Mesenchymal stem cell (in vitro differentiated cells and primary cell): ENCODE results near the gene INSM2.

ENCODE experiments used
- DNase-seq: peaks from one replicate; pipeline ENCODE4 v3.0.0-alpha.2; 2013
- H2AFZ ChIP-seq: one replicate; pipeline ENCODE4 v1.6.1; 2013; ENCODE audit warnings: low read depth, mild to moderate bottlenecking, control low read depth, inconsistent platforms, low read length, moderate library complexity
- H2AK5ac ChIP-seq: 2 replicates; pipeline ENCODE4 v1.6.1; 2013; ENCODE audit warnings: low read length, moderate library complexity, mild to moderate bottlenecking, inconsistent platforms; ENCODE audit not compliant: severe bottlenecking
- H2BK120ac ChIP-seq: one replicate; pipeline ENCODE4 v1.6.1; 2013; ENCODE audit warnings: low read depth, mild to moderate bottlenecking, inconsistent platforms, low read length, moderate library complexity
- H2BK12ac ChIP-seq, 2 experiments: one replicate each; pipeline ENCODE4 v1.6.1; 2013; ENCODE audit warnings: inconsistent platforms in 2 of 2, low read length in 2 of 2, mild to moderate bottlenecking in 2 of 2, moderate library complexity in 2 of 2, control low read depth in 1 of 2
- H2BK15ac ChIP-seq: one replicate; pipeline ENCODE4 v1.6.1; 2013; ENCODE audit warnings: mild to moderate bottlenecking, low read depth, inconsistent platforms; ENCODE audit not compliant: poor library complexity, severe bottlenecking
- H2BK5ac ChIP-seq: 2 replicates; pipeline ENCODE4 v1.6.1; 2013; ENCODE audit warnings: low read depth, mild to moderate bottlenecking, low read length, control low read depth, inconsistent platforms; ENCODE audit not compliant: poor library complexity, severe bottlenecking
- H3K14ac ChIP-seq, 2 experiments: one replicate each; pipeline ENCODE4 v1.6.1; 2013; ENCODE audit warnings: inconsistent platforms in 2 of 2, low read length in 2 of 2, control low read depth in 1 of 2, mild to moderate bottlenecking in 1 of 2, moderate library complexity in 1 of 2
- H3K18ac ChIP-seq, 2 experiments: one replicate each; pipeline ENCODE4 v1.6.1; 2013; ENCODE audit warnings: inconsistent platforms in 2 of 2, low read length in 2 of 2, control low read depth in 1 of 2, low read depth in 1 of 2, mild to moderate bottlenecking in 1 of 2
- H3K23ac ChIP-seq, 2 experiments: one replicate each; pipeline ENCODE4 v1.6.1; 2013; ENCODE audit warnings: inconsistent platforms in 2 of 2, low read length in 2 of 2, mild to moderate bottlenecking in 2 of 2, moderate library complexity in 2 of 2, control low read depth in 1 of 2
- H3K27ac ChIP-seq: 2 replicates; pipeline ENCODE4 v1.5.1; 2013; ENCODE audit warnings: mild to moderate bottlenecking, moderate library complexity, low read length, control low read depth, inconsistent platforms; ENCODE audit not compliant: poor library complexity, severe bottlenecking
- H3K27me3 ChIP-seq, 2 experiments: 2 replicates each; pipeline versions ENCODE4 v1.6.1 to v1.7.0; 2013; ENCODE audit warnings: low read length in 2 of 2, mild to moderate bottlenecking in 2 of 2, moderate library complexity in 2 of 2, control low read depth in 1 of 2, inconsistent platforms in 1 of 2; ENCODE audit not compliant: control insufficient read depth in 1 of 2, insufficient read depth in 1 of 2
- H3K36me3 ChIP-seq, 2 experiments: 2 replicates each; pipeline versions ENCODE4 v1.6.1 to v1.7.0; 2013; ENCODE audit warnings: low read length in 2 of 2, control low read depth in 1 of 2, inconsistent platforms in 1 of 2, low read depth in 1 of 2, mild to moderate bottlenecking in 1 of 2; ENCODE audit not compliant: insufficient read depth in 2 of 2, control insufficient read depth in 1 of 2
- H3K4ac ChIP-seq, 2 experiments: one replicate each; pipeline ENCODE4 v1.6.1; 2013; ENCODE audit warnings: inconsistent platforms in 2 of 2, low read length in 2 of 2, mild to moderate bottlenecking in 2 of 2, moderate library complexity in 2 of 2, control low read depth in 1 of 2, low read depth in 1 of 2
- H3K4me1 ChIP-seq: 2 replicates; pipeline ENCODE4 v1.6.1; 2013; ENCODE audit warnings: low read depth, low read length, control low read depth; ENCODE audit not compliant: control insufficient read depth, insufficient read depth
- H3K4me2 ChIP-seq: 2 replicates; pipeline ENCODE4 v1.6.1; 2013; ENCODE audit warnings: low read length, mild to moderate bottlenecking, inconsistent platforms; ENCODE audit not compliant: poor library complexity, severe bottlenecking
- H3K4me3 ChIP-seq, 2 experiments: 2 replicates each; pipeline versions ENCODE4 v1.5.1 to v1.7.0; 2013; ENCODE audit warnings: low read length in 2 of 2, mild to moderate bottlenecking in 2 of 2, control low read depth in 1 of 2, low read depth in 1 of 2; ENCODE audit not compliant: insufficient read depth in 1 of 2
- H3K79me1 ChIP-seq: replicated peaks from 2 replicates; pipeline ENCODE4 v1.6.1; 2013; ENCODE audit warnings: mild to moderate bottlenecking, control low read depth, low read length, inconsistent platforms; ENCODE audit not compliant: poor library complexity, severe bottlenecking
- H3K9ac ChIP-seq: 2 replicates; pipeline ENCODE4 v1.7.0; 2013; ENCODE audit warnings: mild to moderate bottlenecking, low read length, moderate library complexity
- H3K9me3 ChIP-seq: 2 replicates; pipeline ENCODE4 v1.7.0; 2013; ENCODE audit warnings: mild to moderate bottlenecking, low read length; ENCODE audit not compliant: control insufficient read depth
- H4K8ac ChIP-seq: one replicate; pipeline ENCODE4 v1.6.1; 2013; ENCODE audit warnings: inconsistent platforms, mild to moderate bottlenecking, low read length, moderate library complexity
- H4K91ac ChIP-seq: one replicate; pipeline ENCODE4 v1.6.1; 2013; ENCODE audit warnings: mild to moderate bottlenecking, low read length, inconsistent platforms
- WGBS: methylation state at CpG from one replicate; pipeline ENCODE4 v1.1.7; 2013; ENCODE audit warnings: mixed read lengths; 5-methylcytosine and 5-hydroxymethylcytosine counted together

INSM2 gene

GRCh38 chr14:35509846-35510245 lies 24.1 kb upstream of the INSM2 start:
- no peak overlapping the region for H3K14ac ChIP-seq
- H3K9ac ChIP-seq, result no peak overlapping the region
- WGBS, result 100% methylated on average over 1 of the region's 2 CpGs

DNA sequence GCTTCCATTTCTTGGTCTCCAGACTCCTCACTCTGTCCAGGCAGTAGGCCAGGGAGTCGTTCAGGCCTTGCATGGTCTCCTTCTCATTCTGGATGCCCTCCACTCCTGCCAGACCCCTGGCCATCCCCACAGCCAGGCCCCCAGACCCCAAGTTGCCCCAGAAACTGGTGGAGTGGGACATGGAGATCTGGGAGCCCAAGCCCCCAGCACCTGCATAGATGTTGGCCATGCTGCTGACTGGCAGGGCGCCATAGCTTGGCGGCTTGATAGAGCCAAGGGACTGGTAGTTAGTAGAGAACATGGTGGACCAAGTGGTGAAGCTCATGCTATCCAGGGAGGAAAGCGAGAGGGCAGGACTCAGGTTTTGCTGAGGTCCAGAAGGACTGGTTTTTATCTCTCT lies 21.2 kb upstream of the INSM2 start:
- Histone ChIP-seq H3K23ac (no peak overlapping the region), H2AFZ (no peak overlapping the region), H3K4me3 (no peak overlapping the region), H3K79me1 (no peaks in the 10 kb centered on the region), H3K4me2 (no peak overlapping the region), H3K9me3 (no peaks in the 10 kb centered on the region), H3K4me1 (no peaks in the 10 kb centered on the region), H4K91ac (no peak overlapping the region), H3K9ac (no peak overlapping the region), H3K14ac (no peak overlapping the region), H3K18ac (no peak overlapping the region), H2BK15ac (no peak overlapping the region), H3K27ac (no peak overlapping the region), H2BK120ac (no peak overlapping the region), H3K27me3 (peaks cover 0 to 3% of the 10 kb centered on the region in 2 experiments), H3K36me3 (no peaks in the 10 kb centered on the region), H2BK5ac (no peak overlapping the region), H2AK5ac (no peak overlapping the region), H4K8ac (no peak overlapping the region), H3K4ac (no peak overlapping the region), H2BK12ac (no peak overlapping the region)
- no peak for DNase-seq
- WGBS, result 78% methylated on average over 3 of the region's 4 CpGs

More at GRCh38 chr14:35509846-35510245, 24.1 kb upstream of the INSM2 start:
- Histone ChIP-seq H2AK5ac (no peak overlapping the region), H4K91ac (no peak overlapping the region), H3K18ac (no peak overlapping the region), H3K4me2 (no peak overlapping the region), H3K23ac (no peak overlapping the region), H3K4ac (no peak overlapping the region), H2BK12ac (no peak overlapping the region), H2AFZ (no peak overlapping the region), H3K27ac (no peak overlapping the region), H3K36me3 (no peaks in the 10 kb centered on the region), H3K4me1 (no peaks in the 10 kb centered on the region), H3K79me1 (no peaks in the 10 kb centered on the region), H4K8ac (no peak overlapping the region), H2BK120ac (no peak overlapping the region), H2BK5ac (no peak overlapping the region), H3K27me3 (peaks cover 0 to 3% of the 10 kb centered on the region in 2 experiments), H3K4me3 (no peak overlapping the region), H3K9me3 (no peaks in the 10 kb centered on the region), H2BK15ac (no peak overlapping the region)
- DNase-seq, result no peak

DNA sequence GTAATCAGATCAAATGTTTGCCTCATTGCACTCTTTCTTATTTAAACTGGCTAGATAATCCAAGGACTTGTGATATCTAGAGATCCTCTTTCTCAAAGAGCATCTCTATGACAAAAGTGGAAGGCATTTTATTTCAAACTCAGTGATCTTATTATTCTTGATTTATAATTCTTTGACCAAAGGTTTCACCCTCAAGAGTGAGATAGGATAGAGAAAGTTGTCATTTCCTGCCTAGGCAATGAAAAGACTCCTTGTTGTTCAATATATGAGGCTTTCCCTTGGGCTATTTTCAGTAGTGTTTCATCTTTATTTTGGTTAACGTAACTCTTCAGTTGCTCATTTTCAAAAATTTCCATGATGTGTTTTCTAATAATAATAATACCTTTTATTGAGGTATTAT lies 18.0 kb upstream of the INSM2 start:
- Histone ChIP-seq H3K9ac (no peak overlapping the region), H4K8ac (no peak overlapping the region), H3K4me2 (no peak overlapping the region), H3K36me3 (no peaks in the 10 kb centered on the region), H3K9me3 (no peaks in the 10 kb centered on the region), H3K23ac (no peak overlapping the region), H3K27me3 (no peaks in the 10 kb centered on the region), H2AFZ (no peak overlapping the region), H3K14ac (no peak overlapping the region), H4K91ac (no peak overlapping the region), H2AK5ac (no peak overlapping the region), H3K4ac (no peak overlapping the region), H3K79me1 (no peaks in the 10 kb centered on the region), H2BK15ac (no peak overlapping the region), H2BK12ac (no peak overlapping the region), H2BK120ac (no peak overlapping the region), H3K4me3 (no peak overlapping the region), H3K4me1 (no peaks in the 10 kb centered on the region), H3K18ac (no peak overlapping the region), H3K27ac (no peak overlapping the region), H2BK5ac (no peak overlapping the region)
- no peak for DNase-seq
- no CpG with 5 or more reads among the region's 1 CpG for WGBS

- no peaks in the 10 kb centered on the region for H3K27me3 ChIP-seq
- no peak for DNase-seq
- 50% methylated on average over 1 of the region's 2 CpGs for WGBS
Measured at GRCh38 chr14:35519986-35520385, 14.0 kb upstream of the INSM2 start.

More at GRCh38 chr14:35519986-35520385, 14.0 kb upstream of the INSM2 start:
- no peak overlapping the region for H2AK5ac ChIP-seq
- no peak overlapping the region for H3K4me3 ChIP-seq
- H3K79me1 ChIP-seq, result no peaks in the 10 kb centered on the region
- no peak overlapping the region for H3K23ac ChIP-seq
- H3K4me2 ChIP-seq, result no peak overlapping the region
- no peak overlapping the region for H3K9ac ChIP-seq
- no peak overlapping the region for H3K27ac ChIP-seq
- H2BK120ac ChIP-seq, result no peak overlapping the region
- H2BK15ac ChIP-seq, result no peak overlapping the region
- H2BK12ac ChIP-seq, result no peak overlapping the region
- no peak overlapping the region for H3K18ac ChIP-seq
- no peak overlapping the region for H3K14ac ChIP-seq
- no peaks in the 10 kb centered on the region for H3K4me1 ChIP-seq
- H2BK5ac ChIP-seq, result no peak overlapping the region
- no peak overlapping the region for H3K4ac ChIP-seq
- no peak overlapping the region for H4K8ac ChIP-seq
- H4K91ac ChIP-seq, result no peak overlapping the region
- no peaks in the 10 kb centered on the region for H3K9me3 ChIP-seq
- H3K36me3 ChIP-seq, result no peaks in the 10 kb centered on the region
- no peak overlapping the region for H2AFZ ChIP-seq
